K562 (cell line): Measurements from ENCODE around the gene RXFP3. TPM values are rescaled to one million over a fixed set of nuclear protein-coding genes. Genes with fewer than 3 reads are reported as not detected.

Experiments
- ATAC-seq: fragments of 200-7000 bp; cut with Tn5 transposase; 3 replicates; pipeline ENCODE4 v1.9.1; 2020; ENCODE audit warnings: moderate library complexity
- BruUV-seq: library from RNA; stranded (reverse); fragments of 400-500 nt; replicated peaks from 2 replicates; lab custom pipeline; 2021; lab: Mats Ljungman, UMichigan
- CTCF ChIA-PET: fragments of 300-600 bp; formaldehyde crosslinking; extraction: SDS; loops from one replicate; lab custom pipeline; 2021; ENCODE audit warnings: low intra/inter-chr PET ratio; lab: Yijun Ruan, JAX
- POLR2A ChIA-PET: fragments of 300-600, 350-650 bp; sonication (Branson Sonifier 250); formaldehyde crosslinking; extraction: SDS; loops from one replicate; lab custom pipeline; 2021; ENCODE audit warnings: antibody characterized with exemption, inconsistent platforms; lab: Yijun Ruan, JAX
- DNase-seq, 4 experiments: peaks; one replicate each; pipeline versions ENCODE4 v3.0.0 to v3.0.0-alpha.2; 2011 to 2018; ENCODE audit warnings: low spot score in 3 of 4, mixed read lengths in 3 of 4; ENCODE audit errors: extremely low read depth in 1 of 4
- FAIRE-seq: peaks from 2 replicates; lab custom pipeline; 2011; peaks lifted over from hg19 to GRCh38; lab: Jason Lieb, UNC
- H2AFZ ChIP-seq: 2 replicates; pipeline ENCODE4 v1.6.0; 2011; ENCODE audit warnings: low read depth, low read length, control low read depth, inconsistent platforms
- H3K27ac ChIP-seq: fragments of 200-600 bp; 3 replicates; pipeline ENCODE4 v1.8.0; 2011; ENCODE audit warnings: low read depth, mild to moderate bottlenecking, control low read depth, inconsistent platforms, low read length, moderate library complexity, mixed read lengths; ENCODE audit errors: extremely low read depth
- H3K27me3 ChIP-seq, 2 experiments: fragments of 300-600 bp in 1 of 2; 2 replicates in 1 of 2; 3 replicates in 1 of 2; pipeline versions ENCODE4 v1.6.0 to v1.8.0; 2011; ENCODE audit warnings: inconsistent platforms in 2 of 2, low read length in 2 of 2, mild to moderate bottlenecking in 1 of 2, mixed read lengths in 1 of 2, moderate library complexity in 1 of 2; ENCODE audit not compliant: control insufficient read depth in 2 of 2, insufficient read depth in 2 of 2
- H3K36me3 ChIP-seq: fragments of 300-600 bp; 3 replicates; pipeline ENCODE4 v1.8.0; 2011; ENCODE audit warnings: mild to moderate bottlenecking, low read length, inconsistent platforms; ENCODE audit not compliant: control insufficient read depth, insufficient read depth
- H3K4me1 ChIP-seq, 2 experiments: fragments of 200-600 bp in 1 of 2; replicated peaks in 1 of 2; 2 replicates in 1 of 2; 3 replicates in 1 of 2; pipeline versions ENCODE4 v1.5.1 to v1.8.0; 2011; ENCODE audit warnings: inconsistent platforms in 2 of 2, low read length in 2 of 2, mild to moderate bottlenecking in 1 of 2, mixed read lengths in 1 of 2, moderate library complexity in 1 of 2; ENCODE audit not compliant: control insufficient read depth in 2 of 2, insufficient read depth in 2 of 2
- H3K4me2 ChIP-seq: 2 replicates; pipeline ENCODE4 v1.6.1; 2011; ENCODE audit warnings: low read length, control low read depth, inconsistent platforms, mixed read lengths; ENCODE audit not compliant: insufficient read depth
- H3K4me3 ChIP-seq: fragments of 200-600 bp; sonication (generic), shearing (Covaris generic); 2 replicates; pipeline ENCODE4 v1.5.1; 2016; ENCODE audit warnings: control low read depth, inconsistent platforms
- H3K79me2 ChIP-seq: fragments of 200-600 bp; 3 replicates; pipeline ENCODE4 v1.8.0; 2011; ENCODE audit warnings: low read length, inconsistent platforms; ENCODE audit not compliant: control insufficient read depth, insufficient read depth
- H3K9ac ChIP-seq, 2 experiments: 2 replicates each; pipeline versions ENCODE4 v1.6.0 to v1.6.1; 2011; ENCODE audit warnings: low read depth in 2 of 2, low read length in 2 of 2, control low read depth in 1 of 2, inconsistent platforms in 1 of 2, mild to moderate bottlenecking in 1 of 2, mixed read lengths in 1 of 2; ENCODE audit not compliant: insufficient read depth in 1 of 2
- H3K9me1 ChIP-seq: one replicate; pipeline ENCODE4 v1.6.0; 2011; ENCODE audit warnings: inconsistent platforms, mild to moderate bottlenecking, low read length, moderate library complexity; ENCODE audit not compliant: control insufficient read depth, insufficient read depth
- H3K9me3 ChIP-seq: replicated peaks from 2 replicates; pipeline ENCODE4 v1.5.1; 2011; ENCODE audit warnings: low read depth, low read length, inconsistent platforms; ENCODE audit not compliant: control insufficient read depth, insufficient read depth
- H4K20me1 ChIP-seq: replicated peaks from 2 replicates; pipeline ENCODE4 v1.6.1; 2011; ENCODE audit warnings: low read length, inconsistent platforms, mixed read lengths; ENCODE audit not compliant: control insufficient read depth, insufficient read depth
- MAFF ChIP-seq: IDR thresholded peaks from 2 replicates; pipeline ENCODE4 v1.6.1; 2012; ENCODE audit warnings: low read length, improper control_type of control experiment
- NCOA6 ChIP-seq: fragments of 450-650 bp; IDR thresholded peaks from 2 replicates; pipeline ENCODE4 v1.6.1; 2017; ENCODE audit warnings: mild to moderate bottlenecking
- PHB ChIP-seq: fragments of 250-450 bp; sonication (Bioruptor Pico); IDR thresholded peaks from 2 replicates; pipeline ENCODE4 v1.5.0; 2021
- RUNX1 ChIP-seq: sonication (generic); IDR thresholded peaks from 2 replicates; pipeline ENCODE4 v1.6.1; 2016; ENCODE audit warnings: antibody characterized with exemption, low read depth
- ZZZ3 ChIP-seq: fragments of 450-650 bp; IDR thresholded peaks from 2 replicates; pipeline ENCODE4 v1.6.1; 2016; ENCODE audit warnings: antibody characterized with exemption, mild to moderate bottlenecking, moderate library complexity
- WGBS: fragments of 100-300 bp; shearing (Covaris generic); methylation state at CpG from one replicate; pipeline ENCODE4 v1.1.6; 2016; ENCODE audit warnings: low coverage, mixed read lengths; ENCODE audit not compliant: insufficient coverage; ENCODE audit errors: missing lambda C conversion rate; 5-methylcytosine and 5-hydroxymethylcytosine counted together
- in situ Hi-C: fragments of 300-500 bp; cut with MboI; formaldehyde crosslinking; loops from 4 replicates; pipeline ENCODE4 v1.15.0; 2018; ENCODE audit warnings: inconsistent platforms, mixed read lengths
- intact Hi-C: fragments of 100-400 bp; cut with micrococcal nuclease; formaldehyde crosslinking; loops from 2 replicates; pipeline ENCODE4 v1.14.2; 2022
- polyA plus RNA-seq, 8 experiments: library from polyadenylated mRNA; depleted of rRNA in 4 of 8; stranded (reverse) in 5 of 8; unstranded in 3 of 8; fragments of >200 nt; fragmentation: Nextera tagmentation in 2 of 8; fragmentation: Illumina TruSeq in 1 of 8; extraction: Ambion mirVana in 2 of 8; extraction: Trizol in 1 of 8; gene quantifications; 2 replicates each; pipeline versions ENCODE4 v1.2.1 to v1.2.3, GENCODE V29; 2011 to 2014; ENCODE audit warnings: inconsistent platforms in 1 of 8, missing spikeins in 1 of 8
- total RNA-seq, 7 experiments: library from RNA; depleted of rRNA in 6 of 7; stranded (reverse); fragments of >200 nt in 6 of 7; fragmentation: Illumina TruSeq in 2 of 7; extraction: Trizol in 2 of 7; gene quantifications; 2 replicates each; pipeline versions ENCODE4 v1.2.1 to v1.2.3, GENCODE V29; 2011 to 2021; ENCODE audit warnings: low replicate concordance in 1 of 7
- TF ChIP-seq, protein P1 (sequence below): sonication (generic); formaldehyde crosslinking; IDR thresholded peaks from 2 replicates; pipeline ENCODE4 v1.8.0; 2022; ENCODE audit warnings: mild to moderate bottlenecking, missing genetic modification reagents
- TF ChIP-seq, protein P2 (sequence below), 2 experiments: fragments of 450-650 bp; conservative IDR thresholded peaks; 2 replicates each; pipeline ENCODE4 v1.6.1; 2017; ENCODE audit warnings: mild to moderate bottlenecking in 2 of 2, moderate library complexity in 2 of 2

RXFP3 gene
- total and polyA plus RNA-seq, 9 of the 15 experiments (the other 6 are each of a cell fraction or from before 2014, with no cell fraction given), result not detected

DNA sequence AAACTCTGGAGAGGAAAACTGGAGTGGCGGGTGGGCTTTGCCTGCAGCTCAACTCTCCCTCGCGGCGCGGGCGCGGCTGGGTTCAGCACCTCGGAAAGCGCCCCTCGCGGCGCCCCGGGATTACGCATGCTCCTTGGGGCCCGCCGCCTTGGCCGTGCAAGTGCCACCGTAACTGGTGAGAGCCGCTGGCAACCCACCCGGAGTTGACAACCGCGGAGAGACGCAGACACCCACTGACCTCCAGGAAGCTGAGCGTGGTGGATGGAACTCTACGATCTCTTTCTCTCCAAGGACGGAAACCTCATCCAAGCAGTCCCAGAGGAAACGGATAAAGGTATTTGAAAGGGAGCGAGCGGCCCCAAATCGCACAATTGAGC lies 194 bp upstream of the RXFP3 start (continued):
- TF ChIP-seq, protein P1, sequence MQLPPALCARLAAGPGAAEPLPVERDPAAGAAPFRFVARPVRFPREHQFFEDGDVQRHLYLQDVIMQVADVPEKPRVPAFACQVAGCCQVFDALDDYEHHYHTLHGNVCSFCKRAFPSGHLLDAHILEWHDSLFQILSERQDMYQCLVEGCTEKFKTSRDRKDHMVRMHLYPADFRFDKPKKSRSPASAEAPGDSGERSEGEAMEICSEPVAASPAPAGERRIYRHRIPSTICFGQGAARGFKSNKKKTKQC (CRISPR knock-in tag), result 0 out of 2 replicates have a peak, but pooled peaks have one; percentile 35
- TF ChIP-seq NCOA6, result no peak
- TF ChIP-seq, protein P2, sequence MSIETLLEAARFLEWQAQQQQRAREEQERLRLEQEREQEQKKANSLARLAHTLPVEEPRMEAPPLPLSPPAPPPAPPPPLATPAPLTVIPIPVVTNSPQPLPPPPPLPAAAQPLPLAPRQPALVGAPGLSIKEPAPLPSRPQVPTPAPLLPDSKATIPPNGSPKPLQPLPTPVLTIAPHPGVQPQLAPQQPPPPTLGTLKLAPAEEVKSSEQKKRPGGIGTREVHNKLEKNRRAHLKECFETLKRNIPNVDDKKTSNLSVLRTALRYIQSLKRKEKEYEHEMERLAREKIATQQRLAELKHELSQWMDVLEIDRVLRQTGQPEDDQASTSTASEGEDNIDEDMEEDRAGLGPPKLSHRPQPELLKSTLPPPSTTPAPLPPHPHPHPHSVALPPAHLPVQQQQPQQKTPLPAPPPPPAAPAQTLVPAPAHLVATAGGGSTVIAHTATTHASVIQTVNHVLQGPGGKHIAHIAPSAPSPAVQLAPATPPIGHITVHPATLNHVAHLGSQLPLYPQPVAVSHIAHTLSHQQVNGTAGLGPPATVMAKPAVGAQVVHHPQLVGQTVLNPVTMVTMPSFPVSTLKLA (conservative IDR thresholded peaks at IDR 0.05), result 0 out of 4 replicates have a peak, but pooled peaks of 1 of the 2 experiments have one; percentile 32

DNA sequence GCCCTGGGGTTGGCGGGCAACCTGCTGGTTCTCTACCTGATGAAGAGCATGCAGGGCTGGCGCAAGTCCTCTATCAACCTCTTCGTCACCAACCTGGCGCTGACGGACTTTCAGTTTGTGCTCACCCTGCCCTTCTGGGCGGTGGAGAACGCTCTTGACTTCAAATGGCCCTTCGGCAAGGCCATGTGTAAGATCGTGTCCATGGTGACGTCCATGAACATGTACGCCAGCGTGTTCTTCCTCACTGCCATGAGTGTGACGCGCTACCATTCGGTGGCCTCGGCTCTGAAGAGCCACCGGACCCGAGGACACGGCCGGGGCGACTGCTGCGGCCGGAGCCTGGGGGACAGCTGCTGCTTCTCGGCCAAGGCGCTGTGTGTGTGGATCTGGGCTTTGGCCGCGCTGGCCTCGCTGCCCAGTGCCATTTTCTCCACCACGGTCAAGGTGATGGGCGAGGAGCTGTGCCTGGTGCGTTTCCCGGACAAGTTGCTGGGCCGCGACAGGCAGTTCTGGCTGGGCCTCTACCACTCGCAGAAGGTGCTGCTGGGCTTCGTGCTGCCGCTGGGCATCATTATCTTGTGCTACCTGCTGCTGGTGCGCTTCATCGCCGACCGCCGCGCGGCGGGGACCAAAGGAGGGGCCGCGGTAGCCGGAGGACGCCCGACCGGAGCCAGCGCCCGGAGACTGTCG lies 976 bp downstream of the RXFP3 start:
- intact Hi-C loops, result no loop called here
- POLR2A ChIA-PET, result no interaction called here
- Histone ChIP-seq H3K79me2 (no peaks in the 10 kb centered on the region), H4K20me1 (no peaks in the 10 kb centered on the region), H3K9me3 (no peaks in the 10 kb centered on the region), H2AFZ (no peak overlapping the region), H3K36me3 (no peaks in the 10 kb centered on the region)
- no peak for TF ChIP-seq MAFF
- TF ChIP-seq PHB, result no peak
- no peak for TF ChIP-seq RUNX1
- TF ChIP-seq ZZZ3, result no peak
- TF ChIP-seq, all 486 proteins: peak for 0
- no peak for FAIRE-seq
- WGBS, result 7% methylated on average over 52 of the region's 54 CpGs
- Histone ChIP-seq H3K4me3 (no peak overlapping the region), H3K27ac (no peak overlapping the region), H3K9me1 (no peaks in the 10 kb centered on the region), H3K4me1 (peaks cover 0 to 18% of the 10 kb centered on the region in 2 experiments; a peak in 2 of 5 replicates), H3K4me2 (no peak overlapping the region), H3K9ac (no peak overlapping the region), H3K27me3 (peaks cover 14 to 36% of the 10 kb centered on the region in 2 experiments)
- no TSS peak for BruUV-seq
- CTCF ChIA-PET, result interaction anchor here (3.3 kb wide), 1 partner anchor 501 kb away, joined by 20 read pairs; no protein-coding TSS in a partner anchor
- in situ Hi-C loops, result no loop called here
- ATAC-seq, result no peak
- peak in 1 of 4 experiments; percentile 3 for DNase-seq
